Nephron progenitor cell (in vitro differentiated cells): ENCODE results near the gene MYO6.
A peak's percentile ranks its signal among the peaks of the same experiment; 100 is the strongest.

Experiments used
- DNase-seq: peaks from one replicate; pipeline ENCODE4 v3.0.0; 2021
- H3K27ac Mint-ChIP-seq: 2 replicates; pipeline ENCODE4 v1.8.0; 2021; ENCODE audit warnings: mild to moderate bottlenecking, moderate library complexity, mixed read lengths
- H3K27me3 Mint-ChIP-seq: 2 replicates; pipeline ENCODE4 v1.8.0; 2021; ENCODE audit warnings: mild to moderate bottlenecking, low read depth, mixed read lengths; ENCODE audit not compliant: poor library complexity
- H3K36me3 Mint-ChIP-seq: 2 replicates; pipeline ENCODE4 v1.8.0; 2021; ENCODE audit warnings: low read depth, mixed read lengths
- H3K4me1 Mint-ChIP-seq: 2 replicates; pipeline ENCODE4 v1.8.0; 2021; ENCODE audit warnings: mixed read lengths
- H3K4me3 Mint-ChIP-seq: 2 replicates; pipeline ENCODE4 v1.8.0; 2021; ENCODE audit warnings: mild to moderate bottlenecking, moderate library complexity, mixed read lengths
- H3K9me3 Mint-ChIP-seq: 2 replicates; pipeline ENCODE4 v1.8.0; 2021; ENCODE audit warnings: mild to moderate bottlenecking, moderate library complexity, mixed read lengths
- TF ChIP-seq, protein P1 (sequence below): fragments of 200-600 bp; sonication (generic); IDR thresholded peaks from 2 replicates; pipeline ENCODE4 v1.5.0; 2021; ENCODE audit warnings: antibody characterized with exemption

The MYO6 gene

DNA sequence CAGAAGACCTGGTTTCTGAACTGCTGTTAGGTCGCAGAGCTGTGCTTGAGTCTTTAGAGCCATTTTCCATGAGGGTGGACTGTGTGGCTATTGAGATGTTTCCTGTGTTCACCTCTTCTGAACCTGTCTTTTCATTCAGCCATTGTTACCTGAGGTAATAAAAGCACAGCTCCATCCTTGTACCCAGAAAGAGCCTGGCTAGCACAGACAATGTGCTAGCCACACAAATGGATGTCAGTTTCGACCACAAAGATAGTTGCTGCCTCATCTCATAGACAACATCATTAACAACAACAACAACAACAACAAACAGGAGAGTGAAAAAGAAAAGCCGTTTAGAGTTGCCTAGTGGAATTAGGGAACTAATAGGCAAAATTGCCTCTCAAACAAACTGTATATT is 114.7 kb downstream of the MYO6 start:
- Mint-ChIP-seq H3K4me1 (no peaks in the 10 kb centered on the region), H3K36me3 (peaks cover 5% of the 10 kb centered on the region), H3K9me3 (no peaks in the 10 kb centered on the region), H3K4me3 (no peak overlapping the region), H3K27me3 (no peaks in the 10 kb centered on the region), H3K27ac (no peak overlapping the region)
- no peak for DNase-seq
- TF ChIP-seq, protein P1, sequence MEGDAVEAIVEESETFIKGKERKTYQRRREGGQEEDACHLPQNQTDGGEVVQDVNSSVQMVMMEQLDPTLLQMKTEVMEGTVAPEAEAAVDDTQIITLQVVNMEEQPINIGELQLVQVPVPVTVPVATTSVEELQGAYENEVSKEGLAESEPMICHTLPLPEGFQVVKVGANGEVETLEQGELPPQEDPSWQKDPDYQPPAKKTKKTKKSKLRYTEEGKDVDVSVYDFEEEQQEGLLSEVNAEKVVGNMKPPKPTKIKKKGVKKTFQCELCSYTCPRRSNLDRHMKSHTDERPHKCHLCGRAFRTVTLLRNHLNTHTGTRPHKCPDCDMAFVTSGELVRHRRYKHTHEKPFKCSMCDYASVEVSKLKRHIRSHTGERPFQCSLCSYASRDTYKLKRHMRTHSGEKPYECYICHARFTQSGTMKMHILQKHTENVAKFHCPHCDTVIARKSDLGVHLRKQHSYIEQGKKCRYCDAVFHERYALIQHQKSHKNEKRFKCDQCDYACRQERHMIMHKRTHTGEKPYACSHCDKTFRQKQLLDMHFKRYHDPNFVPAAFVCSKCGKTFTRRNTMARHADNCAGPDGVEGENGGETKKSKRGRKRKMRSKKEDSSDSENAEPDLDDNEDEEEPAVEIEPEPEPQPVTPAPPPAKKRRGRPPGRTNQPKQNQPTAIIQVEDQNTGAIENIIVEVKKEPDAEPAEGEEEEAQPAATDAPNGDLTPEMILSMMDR: no peak

DNA sequence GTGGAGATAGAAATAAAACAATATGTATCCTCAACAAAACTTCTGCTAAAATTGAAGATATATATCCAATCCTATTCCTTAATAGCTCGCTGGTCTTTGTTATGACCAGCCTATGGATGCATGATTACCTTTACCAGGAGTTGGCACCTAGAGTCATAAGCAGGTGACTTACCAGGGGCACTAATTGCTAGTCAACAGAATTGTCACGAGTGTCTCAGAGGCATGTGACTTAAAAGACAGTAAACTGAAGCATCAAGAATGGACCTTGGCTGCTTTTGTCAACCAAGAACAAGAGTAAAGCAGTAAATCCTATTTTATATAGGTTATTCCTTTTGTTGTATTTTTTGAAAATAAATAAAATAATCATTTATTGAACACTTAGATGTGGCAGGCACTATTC is 115.4 kb downstream of the MYO6 start:
- Mint-ChIP-seq H3K36me3 (peaks cover 5% of the 10 kb centered on the region), H3K9me3 (no peaks in the 10 kb centered on the region), H3K4me3 (no peak overlapping the region), H3K27me3 (no peaks in the 10 kb centered on the region), H3K27ac (no peak overlapping the region), H3K4me1 (no peaks in the 10 kb centered on the region)
- no peak for DNase-seq
- TF ChIP-seq, protein P1: no peak

DNA sequence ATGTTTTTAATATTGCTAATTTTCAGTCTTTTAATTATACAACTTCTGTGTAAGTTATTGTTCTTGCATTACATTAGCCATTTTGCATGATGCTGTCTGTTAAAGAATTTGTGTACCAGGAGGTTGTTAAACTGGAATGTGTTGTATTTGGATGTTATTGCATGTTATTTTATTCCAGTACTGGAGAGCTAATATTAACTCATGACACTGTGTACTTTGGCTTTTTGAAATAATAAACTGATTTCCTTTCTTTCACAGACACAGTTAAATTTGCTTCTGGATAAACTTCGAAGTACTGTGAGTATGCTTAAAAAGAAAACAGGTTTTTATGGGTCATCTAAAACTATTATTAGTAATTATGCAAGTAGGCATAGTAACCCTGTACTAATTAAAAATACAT is 121.3 kb downstream of the MYO6 start:
- DNase-seq: no peak
- Mint-ChIP-seq H3K27ac (no peak overlapping the region), H3K4me3 (no peak overlapping the region), H3K4me1 (peaks cover 20% of the 10 kb centered on the region), H3K9me3 (no peaks in the 10 kb centered on the region), H3K36me3 (peaks cover 31% of the 10 kb centered on the region), H3K27me3 (no peaks in the 10 kb centered on the region)
- TF ChIP-seq, protein P1: no peak

DNA sequence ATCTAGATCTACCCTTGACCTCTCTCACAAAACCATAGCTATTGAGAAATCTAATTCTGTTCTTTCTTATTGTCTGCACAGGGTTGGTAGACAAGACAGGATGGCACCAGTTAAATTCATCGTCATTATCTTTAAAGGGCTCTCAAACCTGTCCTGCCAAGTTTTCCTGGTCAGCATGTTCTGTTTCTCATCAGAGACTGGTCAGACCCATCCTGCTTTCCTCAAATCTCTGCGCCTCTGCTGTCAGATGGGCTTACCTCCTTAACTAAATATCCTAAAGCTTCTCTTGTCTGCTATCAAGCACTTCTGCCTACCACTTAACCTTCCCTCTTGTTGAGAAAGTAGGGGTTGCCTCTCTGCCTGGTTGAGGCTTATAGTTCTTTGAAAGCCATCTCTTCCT is 125.2 kb downstream of the MYO6 start:
- DNase-seq: no peak

DNA sequence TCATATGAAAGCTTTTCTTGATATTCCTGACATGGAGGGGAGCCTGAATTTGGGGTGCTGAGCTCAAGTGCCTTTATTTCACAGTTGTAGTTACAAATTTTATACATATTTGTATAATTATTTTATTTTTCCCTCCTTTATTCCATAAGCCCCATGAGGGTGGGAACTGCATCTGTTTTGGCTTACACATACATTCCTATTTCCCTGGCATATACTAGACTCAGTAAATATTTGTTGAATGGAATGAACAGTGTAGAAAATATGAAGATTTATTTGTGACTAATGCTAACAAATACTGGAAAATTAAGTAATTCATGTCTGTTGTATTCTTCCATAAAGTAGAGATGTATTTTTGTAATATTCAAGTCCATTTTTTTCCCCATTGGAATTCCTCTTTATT is 127.1 kb downstream of the MYO6 start:
- Mint-ChIP-seq H3K4me3 (no peak overlapping the region), H3K9me3 (no peaks in the 10 kb centered on the region), H3K4me1 (peaks cover 20% of the 10 kb centered on the region), H3K36me3 (peaks cover 34% of the 10 kb centered on the region), H3K27ac (no peak overlapping the region), H3K27me3 (no peaks in the 10 kb centered on the region)
- DNase-seq: no peak
- TF ChIP-seq, protein P1: no peak

More for the DNA sequence above, 125.2 kb downstream of the MYO6 start:
- Mint-ChIP-seq H3K4me3 (peak overlapping the region; percentile 26), H3K4me1 (peaks cover 20% of the 10 kb centered on the region), H3K36me3 (peaks cover 32% of the 10 kb centered on the region), H3K27me3 (no peaks in the 10 kb centered on the region), H3K27ac (peak overlapping the region; percentile 94), H3K9me3 (no peaks in the 10 kb centered on the region)
- TF ChIP-seq, protein P1: no peak

DNA sequence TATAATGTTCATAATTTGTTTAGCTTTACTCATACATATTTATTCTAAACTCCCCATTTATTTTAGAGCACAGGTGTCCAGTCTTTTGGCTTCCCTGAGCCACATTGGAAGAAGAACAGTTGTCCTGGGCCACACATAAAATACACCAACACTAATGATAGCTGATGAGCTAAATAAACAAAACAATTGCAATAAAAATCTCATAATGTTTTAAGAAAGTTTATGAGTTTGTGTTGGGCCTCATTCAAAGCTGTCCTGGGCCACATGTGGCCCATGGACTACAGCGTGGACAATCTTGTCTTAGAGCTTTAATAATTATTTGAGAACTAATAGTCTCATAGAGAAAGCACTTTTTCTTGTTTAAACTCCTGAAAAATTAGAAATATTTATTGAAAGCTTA is 131.3 kb downstream of the MYO6 start:
- Mint-ChIP-seq H3K27ac (no peak overlapping the region), H3K36me3 (peaks cover 33% of the 10 kb centered on the region), H3K4me3 (no peak overlapping the region), H3K4me1 (no peaks in the 10 kb centered on the region), H3K27me3 (no peaks in the 10 kb centered on the region), H3K9me3 (peaks cover 5% of the 10 kb centered on the region)
- DNase-seq: no peak
- TF ChIP-seq, protein P1: no peak
